A673 (cell line): ENCODE results near the gene DHRSX. TPM values are rescaled to one million over a fixed set of nuclear protein-coding genes. Genes with fewer than 3 reads are reported as not detected.

Experiments used
- BruUV-seq: library from RNA; stranded (reverse); fragments of 400-500 nt; replicated peaks from 2 replicates; lab custom pipeline; 2021; lab: Mats Ljungman, UMichigan
- CTCF ChIA-PET: fragments of 300-600 bp; sonication (Branson Sonifier 250); formaldehyde crosslinking; loops from one replicate; lab custom pipeline; 2022; ENCODE audit warnings: antibody characterized with exemption; lab: Charles Lee
- POLR2A ChIA-PET: fragments of 300-600 bp; sonication (Branson Sonifier 250); formaldehyde crosslinking; loops from one replicate; lab custom pipeline; 2022; ENCODE audit warnings: antibody characterized with exemption; ENCODE audit not compliant: low non-redundant PET; lab: Charles Lee
- DNase-seq: peaks from one replicate; pipeline ENCODE4 v3.0.0-alpha.2; 2015; ENCODE audit warnings: low spot score
- H3K27ac ChIP-seq: fragments of 200-600 bp; sonication (generic); 2 replicates; pipeline ENCODE4 v1.5.1; 2016; ENCODE audit warnings: mixed run types, low read depth, mild to moderate bottlenecking, mixed read lengths, antibody characterized with exemption, low read length; ENCODE audit not compliant: poor library complexity, severe bottlenecking
- H3K27me3 ChIP-seq: fragments of 200-600 bp; sonication (generic); replicated peaks from 2 replicates; pipeline ENCODE4 v1.6.1; 2017; ENCODE audit warnings: mixed run types, low read depth, mild to moderate bottlenecking, mixed read lengths, antibody characterized with exemption, low read length; ENCODE audit not compliant: insufficient read depth, poor library complexity
- H3K36me3 ChIP-seq: fragments of 200-600 bp; sonication (generic); 2 replicates; pipeline ENCODE4 v1.6.1; 2016; ENCODE audit warnings: mixed run types, mild to moderate bottlenecking, mixed read lengths, antibody characterized with exemption, low read length; ENCODE audit not compliant: insufficient read depth, poor library complexity, severe bottlenecking
- H3K4me1 ChIP-seq: fragments of 200-600 bp; sonication (generic); 2 replicates; pipeline ENCODE4 v1.6.1; 2017; ENCODE audit warnings: mixed run types, mild to moderate bottlenecking, mixed read lengths, antibody characterized with exemption, low read length; ENCODE audit not compliant: insufficient read depth, poor library complexity, severe bottlenecking
- H3K4me3 ChIP-seq: fragments of 200-600 bp; sonication (generic); 2 replicates; pipeline ENCODE4 v1.5.1; 2016; ENCODE audit warnings: low read depth, mixed run types, mild to moderate bottlenecking, mixed read lengths, low read length; ENCODE audit not compliant: poor library complexity, severe bottlenecking
- H3K9me3 ChIP-seq: fragments of 200-600 bp; sonication (generic); 2 replicates; pipeline ENCODE4 v1.6.1; 2016; ENCODE audit warnings: mixed run types, low read depth, mild to moderate bottlenecking, mixed read lengths, antibody characterized with exemption, low read length; ENCODE audit not compliant: poor library complexity, severe bottlenecking
- EZH2 ChIP-seq: fragments of 200-600 bp; sonication (generic); IDR thresholded peaks from 2 replicates; pipeline ENCODE4 v1.6.1; 2017; ENCODE audit warnings: borderline replicate concordance, low read depth, mild to moderate bottlenecking, mixed read lengths, antibody characterized with exemption, low read length; ENCODE audit not compliant: poor library complexity, severe bottlenecking
- intact Hi-C: fragments of 100-400 bp; cut with micrococcal nuclease; formaldehyde crosslinking; loops from one replicate; pipeline ENCODE4 v1.10.0; 2022; ENCODE audit not compliant: unreplicated experiment
- total RNA-seq: library from RNA; stranded (reverse); gene quantifications from 2 replicates; pipeline ENCODE4 v1.2.3, GENCODE V29; 2021
- TF ChIP-seq, protein P1 (sequence below): fragments of 300-800, 200-600 bp; sonication (generic); conservative IDR thresholded peaks from 2 replicates; pipeline ENCODE4 v1.5.1; 2017; ENCODE audit warnings: low read depth, mild to moderate bottlenecking, antibody characterized with exemption, low read length, moderate library complexity, mixed read lengths

Gene DHRSX
- total RNA-seq, 1 experiment from 2014 or later, result 30.2 TPM

DNA sequence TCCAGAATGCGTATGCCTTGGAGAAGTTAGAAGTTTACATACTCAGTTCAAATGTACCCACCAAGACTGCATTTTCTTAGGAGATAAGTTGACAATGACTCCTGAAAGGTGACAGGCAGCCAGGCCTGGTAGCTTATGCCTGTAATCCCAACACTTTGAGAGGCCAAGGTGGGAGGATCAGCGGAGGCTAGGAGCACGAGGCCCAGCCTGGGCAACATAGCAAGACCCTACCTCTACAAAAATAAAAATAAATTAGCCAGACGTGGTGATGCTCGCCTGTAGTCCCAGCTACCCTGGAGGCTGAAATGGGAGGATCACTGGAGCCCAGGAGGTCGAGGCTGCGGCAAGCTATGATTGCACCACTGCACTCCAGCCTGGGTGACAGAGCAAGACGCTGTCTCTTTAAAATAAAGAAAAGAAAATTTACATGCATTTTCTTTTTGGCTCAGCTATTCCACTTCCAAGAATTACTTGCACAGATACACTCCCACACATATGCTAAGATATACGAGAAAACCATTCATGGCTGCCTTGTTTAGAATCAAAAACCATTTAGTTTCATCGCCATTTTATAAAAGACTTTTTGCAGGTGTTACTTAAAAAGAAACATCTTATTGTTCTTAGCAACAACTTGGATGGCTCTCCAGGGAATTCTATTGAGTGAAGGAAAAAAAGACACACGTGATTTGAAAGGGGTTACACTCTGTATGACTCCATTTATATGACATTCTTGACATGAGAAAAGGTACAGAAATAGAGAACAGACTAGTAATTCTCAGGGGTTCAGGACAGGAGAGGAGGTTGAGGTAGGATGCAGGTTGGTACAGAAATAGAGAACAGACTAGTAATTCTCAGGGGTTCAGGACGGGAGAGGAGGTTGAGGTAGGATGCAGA lies 66.3 kb downstream of the DHRSX start:
- BruUV-seq, result no TSS peak
- no peak for DNase-seq
- H3K27ac ChIP-seq, result no peak overlapping the region
- ChIA-PET CTCF (no interaction called here), POLR2A (no interaction called here)
- TF ChIP-seq, protein P1, sequence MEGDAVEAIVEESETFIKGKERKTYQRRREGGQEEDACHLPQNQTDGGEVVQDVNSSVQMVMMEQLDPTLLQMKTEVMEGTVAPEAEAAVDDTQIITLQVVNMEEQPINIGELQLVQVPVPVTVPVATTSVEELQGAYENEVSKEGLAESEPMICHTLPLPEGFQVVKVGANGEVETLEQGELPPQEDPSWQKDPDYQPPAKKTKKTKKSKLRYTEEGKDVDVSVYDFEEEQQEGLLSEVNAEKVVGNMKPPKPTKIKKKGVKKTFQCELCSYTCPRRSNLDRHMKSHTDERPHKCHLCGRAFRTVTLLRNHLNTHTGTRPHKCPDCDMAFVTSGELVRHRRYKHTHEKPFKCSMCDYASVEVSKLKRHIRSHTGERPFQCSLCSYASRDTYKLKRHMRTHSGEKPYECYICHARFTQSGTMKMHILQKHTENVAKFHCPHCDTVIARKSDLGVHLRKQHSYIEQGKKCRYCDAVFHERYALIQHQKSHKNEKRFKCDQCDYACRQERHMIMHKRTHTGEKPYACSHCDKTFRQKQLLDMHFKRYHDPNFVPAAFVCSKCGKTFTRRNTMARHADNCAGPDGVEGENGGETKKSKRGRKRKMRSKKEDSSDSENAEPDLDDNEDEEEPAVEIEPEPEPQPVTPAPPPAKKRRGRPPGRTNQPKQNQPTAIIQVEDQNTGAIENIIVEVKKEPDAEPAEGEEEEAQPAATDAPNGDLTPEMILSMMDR, result no peak
- no peak for TF ChIP-seq EZH2
- no peaks in the 10 kb centered on the region for H3K9me3 ChIP-seq
- peaks cover 5% of the 10 kb centered on the region for H3K4me1 ChIP-seq
- no peak overlapping the region for H3K4me3 ChIP-seq
- intact Hi-C loops, result no loop called here
- no peaks in the 10 kb centered on the region for H3K27me3 ChIP-seq
- H3K36me3 ChIP-seq, result no peaks in the 10 kb centered on the region

DNA sequence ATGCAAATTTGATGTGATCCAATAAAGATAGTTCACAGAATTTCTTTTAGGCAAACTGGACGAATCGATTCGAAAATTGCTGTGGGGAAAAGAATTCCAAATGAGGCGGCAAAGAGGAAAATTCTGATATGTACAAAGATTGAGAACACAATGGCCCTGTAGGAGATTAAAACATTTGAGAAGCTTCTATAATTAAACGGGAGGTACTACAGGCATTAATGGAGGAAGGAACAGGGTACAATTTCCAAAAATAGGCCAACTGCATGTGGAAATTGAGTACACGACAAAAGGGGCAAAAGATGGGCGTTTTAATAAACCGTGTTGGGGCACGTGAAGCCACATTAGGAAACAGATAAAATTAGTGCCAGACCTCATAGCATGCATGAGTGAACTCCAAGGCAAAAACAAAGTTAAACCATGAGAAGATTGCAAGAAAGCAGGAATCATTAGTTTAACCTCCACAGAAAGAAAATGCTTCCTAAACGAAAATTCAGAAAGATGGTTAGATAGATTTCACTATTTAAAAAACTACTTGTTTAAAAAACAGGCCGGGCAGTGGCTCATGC lies 68.4 kb downstream of the DHRSX start:
- no peaks in the 10 kb centered on the region for H3K36me3 ChIP-seq
- no peaks in the 10 kb centered on the region for H3K27me3 ChIP-seq
- no peaks in the 10 kb centered on the region for H3K9me3 ChIP-seq
- H3K27ac ChIP-seq, result no peak overlapping the region
- TF ChIP-seq, protein P1, result no peak
- BruUV-seq, result no TSS peak
- H3K4me1 ChIP-seq, result peaks cover 5% of the 10 kb centered on the region
- DNase-seq, result no peak
- CTCF ChIA-PET, result no interaction called here
- POLR2A ChIA-PET, result no interaction called here
- H3K4me3 ChIP-seq, result no peak overlapping the region
- intact Hi-C loops, result no loop called here

DNA sequence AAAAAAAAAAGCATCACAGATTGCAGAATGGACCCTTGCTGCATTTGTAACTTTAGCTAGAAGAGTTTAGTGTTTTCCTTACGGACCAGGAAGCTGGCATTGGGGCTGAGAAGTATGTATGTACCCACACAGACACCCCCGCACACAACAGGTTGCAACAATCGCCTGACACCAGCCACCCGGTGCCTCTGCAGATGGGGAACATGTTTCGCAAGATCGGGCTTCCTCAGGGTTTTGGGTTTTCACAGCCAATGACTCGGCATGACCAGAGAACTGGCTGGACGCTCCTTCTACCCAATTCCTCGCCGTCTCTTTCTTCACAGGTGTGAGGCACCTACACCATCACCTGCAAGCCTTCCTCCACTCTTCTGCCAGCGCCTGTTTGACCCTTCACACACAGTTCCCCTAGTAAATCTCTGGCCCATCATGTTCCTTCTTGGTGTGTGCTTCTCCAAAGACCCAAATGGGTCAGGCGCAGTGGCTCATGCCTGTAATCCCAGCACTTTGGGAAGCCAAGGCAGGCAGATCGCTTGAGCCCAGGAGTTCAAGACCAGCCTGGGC lies 70.4 kb downstream of the DHRSX start:
- Histone ChIP-seq H3K36me3 (no peaks in the 10 kb centered on the region), H3K9me3 (no peaks in the 10 kb centered on the region), H3K27ac (no peak overlapping the region), H3K4me1 (peaks cover 5% of the 10 kb centered on the region), H3K27me3 (no peaks in the 10 kb centered on the region), H3K4me3 (no peak overlapping the region)
- intact Hi-C loops, result no loop called here
- TF ChIP-seq EZH2, result no peak
- TF ChIP-seq, protein P1, result no peak
- no TSS peak for BruUV-seq
- POLR2A ChIA-PET, result no interaction called here
- DNase-seq, result no peak
- CTCF ChIA-PET, result no interaction called here
